ENCODE measurements around the gene ZPR1. TPM values are rescaled to one million over a fixed set of nuclear protein-coding genes. Genes with fewer than 3 reads are reported as not detected.

Gene ZPR1
- total and polyA plus RNA-seq, 10 donors, result 16.2 to 47.6 (median 23.4) TPM

DNA sequence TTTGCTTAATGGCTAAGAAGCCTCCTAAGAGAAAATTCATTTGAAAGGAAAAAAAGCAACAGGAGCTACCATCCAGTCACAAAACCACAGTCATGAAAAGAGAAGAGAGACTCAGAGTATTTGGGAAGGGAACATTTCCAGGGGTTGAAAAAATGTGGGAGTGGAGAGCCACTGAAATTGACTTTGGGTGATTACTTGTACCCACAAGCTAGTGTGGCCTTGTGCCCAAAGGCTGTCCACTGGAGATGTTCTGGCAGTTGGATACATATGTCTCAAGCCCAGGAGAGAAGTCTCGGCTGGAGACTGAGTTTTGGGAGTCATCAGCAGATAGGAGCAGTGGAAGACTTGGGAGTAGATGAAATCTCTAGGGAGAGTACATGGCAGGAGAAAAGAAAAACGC, 7.0 kb upstream of the ZPR1 start:
- Histone ChIP-seq H3K27me3 (replicated peaks in 1 of 7) (peaks cover 0 to 19% (median 0%) of the 10 kb centered on the region in 7 donors), H3K9me3 (no peaks in the 10 kb centered on the region), H3K27ac (no peak overlapping the region), H3K4me1 (peaks cover 0 to 15% (median 10%) of the 10 kb centered on the region in 6 donors), H3K4me3 (no peak overlapping the region), H3K36me3 (no peaks in the 10 kb centered on the region)
- intact Hi-C loops (cut with DNase I; ENCODE audit: low total_unique reads), result no loop called here
- no peak for DNase-seq
- WGBS, 5 donors, result 79 to 94% (median 84%) methylated on average over 2 of the region's 2 CpGs
- no peak for TF ChIP-seq POLR2A (IDR thresholded peaks at IDR 0.05)
- TF ChIP-seq, protein P1, sequence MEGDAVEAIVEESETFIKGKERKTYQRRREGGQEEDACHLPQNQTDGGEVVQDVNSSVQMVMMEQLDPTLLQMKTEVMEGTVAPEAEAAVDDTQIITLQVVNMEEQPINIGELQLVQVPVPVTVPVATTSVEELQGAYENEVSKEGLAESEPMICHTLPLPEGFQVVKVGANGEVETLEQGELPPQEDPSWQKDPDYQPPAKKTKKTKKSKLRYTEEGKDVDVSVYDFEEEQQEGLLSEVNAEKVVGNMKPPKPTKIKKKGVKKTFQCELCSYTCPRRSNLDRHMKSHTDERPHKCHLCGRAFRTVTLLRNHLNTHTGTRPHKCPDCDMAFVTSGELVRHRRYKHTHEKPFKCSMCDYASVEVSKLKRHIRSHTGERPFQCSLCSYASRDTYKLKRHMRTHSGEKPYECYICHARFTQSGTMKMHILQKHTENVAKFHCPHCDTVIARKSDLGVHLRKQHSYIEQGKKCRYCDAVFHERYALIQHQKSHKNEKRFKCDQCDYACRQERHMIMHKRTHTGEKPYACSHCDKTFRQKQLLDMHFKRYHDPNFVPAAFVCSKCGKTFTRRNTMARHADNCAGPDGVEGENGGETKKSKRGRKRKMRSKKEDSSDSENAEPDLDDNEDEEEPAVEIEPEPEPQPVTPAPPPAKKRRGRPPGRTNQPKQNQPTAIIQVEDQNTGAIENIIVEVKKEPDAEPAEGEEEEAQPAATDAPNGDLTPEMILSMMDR (IDR thresholded peaks at IDR 0.05 in 8 of 11, conservative IDR thresholded peaks at IDR 0.05 in 3 of 11), result no peak
- TF ChIP-seq POLR2AphosphoS5 (IDR thresholded peaks at IDR 0.05), result no peak

GRCh38 chr11:116793772-116794097, 5.9 kb upstream of the ZPR1 start:
- no peak for DNase-seq
- Histone ChIP-seq H3K27ac (no peak overlapping the region), H3K9me3 (no peaks in the 10 kb centered on the region), H3K4me3 (no peak overlapping the region), H3K4me1 (peaks cover 0 to 18% (median 11%) of the 10 kb centered on the region in 6 donors), H3K27me3 (replicated peaks in 1 of 7) (peaks cover 0 to 19% (median 0%) of the 10 kb centered on the region in 7 donors), H3K36me3 (no peaks in the 10 kb centered on the region)
- 92 to 100% (median 96%) methylated on average over 1 of the region's 1 CpG for WGBS, 5 donors
- intact Hi-C loops (cut with DNase I; ENCODE audit: low total_unique reads), result no loop called here
- TF ChIP-seq, protein P1 (IDR thresholded peaks at IDR 0.05 in 8 of 11, conservative IDR thresholded peaks at IDR 0.05 in 3 of 11), result no peak
- TF ChIP-seq POLR2AphosphoS5 (IDR thresholded peaks at IDR 0.05) (no peak), POLR2A (IDR thresholded peaks at IDR 0.05) (no peak)

DNA sequence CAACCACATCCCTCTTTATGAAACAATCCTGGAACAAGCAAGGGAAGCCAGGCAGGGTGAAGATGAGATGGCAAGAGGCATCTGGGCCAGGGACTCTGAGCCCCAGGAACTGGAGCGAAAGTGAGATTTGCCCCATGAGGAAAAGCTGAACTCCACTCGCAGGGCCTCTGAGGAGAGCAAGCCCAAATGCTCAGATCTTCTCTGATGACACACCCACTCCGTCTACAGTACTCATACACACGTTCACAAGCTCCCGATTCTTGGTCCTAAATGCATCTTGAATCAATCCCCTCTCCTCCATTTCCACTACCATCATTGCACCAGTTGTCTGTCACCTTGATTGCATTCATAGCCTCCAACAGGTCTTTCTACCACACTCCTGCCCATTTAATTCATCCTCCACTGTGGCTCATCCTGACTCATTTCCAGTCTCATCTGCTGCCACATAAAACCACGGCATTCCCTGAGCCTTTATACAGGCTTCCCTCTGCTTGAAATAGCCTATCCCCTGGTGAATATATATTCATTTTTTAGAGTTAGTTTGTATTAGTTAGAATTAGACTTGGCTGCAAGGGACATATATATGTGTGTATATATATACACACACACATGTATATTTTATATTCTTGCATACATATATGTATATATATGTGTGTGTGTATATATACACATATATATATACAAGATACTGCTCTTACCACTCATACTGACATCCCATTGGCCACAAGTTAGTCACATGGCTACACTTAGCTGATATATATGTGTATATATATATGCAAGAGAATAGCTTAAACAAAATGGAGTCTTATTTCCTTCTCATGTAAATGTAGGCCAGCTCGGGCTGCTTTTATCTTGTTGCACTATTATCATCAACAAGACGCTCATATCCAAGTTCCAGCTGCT, 5.3 kb upstream of the ZPR1 start:
- intact Hi-C loops (cut with DNase I; ENCODE audit: low total_unique reads), result no loop called here
- 75 to 92% (median 81%) methylated on average over 8 of the region's 8 CpGs for WGBS, 5 donors
- DNase-seq, result no peak
- peaks cover 0 to 19% (median 0%) of the 10 kb centered on the region in 7 donors for H3K27me3 ChIP-seq (replicated peaks in 1 of 7)
- H3K9me3 ChIP-seq, result no peaks in the 10 kb centered on the region
- H3K27ac ChIP-seq, result no peak overlapping the region
- H3K4me3 ChIP-seq, result no peak overlapping the region
- TF ChIP-seq POLR2A (IDR thresholded peaks at IDR 0.05) (no peak), POLR2AphosphoS5 (IDR thresholded peaks at IDR 0.05) (no peak)
- TF ChIP-seq, protein P1 (IDR thresholded peaks at IDR 0.05 in 8 of 11, conservative IDR thresholded peaks at IDR 0.05 in 3 of 11), result no peak
- H3K36me3 ChIP-seq, result no peaks in the 10 kb centered on the region
- peaks cover 0 to 24% (median 18%) of the 10 kb centered on the region in 6 donors for H3K4me1 ChIP-seq

GRCh38 chr11:116792144-116792868, 4.5 kb upstream of the ZPR1 start:
- H3K36me3 ChIP-seq, result no peaks in the 10 kb centered on the region
- H3K9me3 ChIP-seq, result no peaks in the 10 kb centered on the region
- peaks cover under 1 to 27% (median 21%) of the 10 kb centered on the region in 6 donors for H3K4me1 ChIP-seq
- H3K27ac ChIP-seq, result no peak overlapping the region
- intact Hi-C loops (cut with DNase I; ENCODE audit: low total_unique reads), result no loop called here
- TF ChIP-seq, protein P1 (IDR thresholded peaks at IDR 0.05 in 8 of 11, conservative IDR thresholded peaks at IDR 0.05 in 3 of 11), result no peak
- no peak for TF ChIP-seq POLR2A (IDR thresholded peaks at IDR 0.05)
- no peak for TF ChIP-seq POLR2AphosphoS5 (IDR thresholded peaks at IDR 0.05)
- peaks cover 0 to 19% (median 0%) of the 10 kb centered on the region in 7 donors for H3K27me3 ChIP-seq (replicated peaks in 1 of 7)
- no peak for DNase-seq
- H3K4me3 ChIP-seq, result no peak overlapping the region
- WGBS, 5 donors, result 78 to 89% (median 87%) methylated on average over 7 to 8 of the region's 8 CpGs

Data from spleen (tissue), 11 donors.